Renal pelvis (tissue), 12 donors: Measurements from ENCODE around the gene KIF5C. TPM values are rescaled to one million over a fixed set of nuclear protein-coding genes. Genes with fewer than 3 reads are reported as not detected.
"Not testable (repeated sequence)": the region's sequence is repeated elsewhere in the genome, so short reads cannot be mapped to it uniquely, and the experiment has no call there.

Experiments used
- DNase-seq: peaks from one replicate; pipeline ENCODE4 v3.0.0-alpha.2; 2013
- long read RNA-seq, 16 experiments: transcript quantifications; one replicate each; lab custom pipeline, GENCODE V29; 2026
- polyA plus RNA-seq, 3 donors: library from polyadenylated mRNA; unstranded; fragments of 120-200 nt; gene quantifications; one replicate each; pipeline ENCODE4 v1.2.1, GENCODE V29; 2013; ENCODE audit not compliant: insufficient read length in 3 of 3

The KIF5C gene
- 1 to 10 TPM; 4.4 to 4.6 (median 4.4) TPM for polyA plus RNA-seq
- long read RNA-seq, donor 1: 0 reads
- long read RNA-seq, donor 2: 0 reads
- long read RNA-seq, donor 3: 0 reads
- long read RNA-seq, donor 4: 0 reads
- long read RNA-seq, donor 5: 0 reads
- long read RNA-seq, donor 6: 0 reads
- long read RNA-seq, donor 7: 0 reads
- long read RNA-seq, donor 8: 0 reads
- long read RNA-seq, donor 9: 0 reads
- long read RNA-seq, donor 10: 0 reads
- long read RNA-seq, donor 11: 0 reads
- long read RNA-seq, donor 12: 0 reads
- long read RNA-seq, donor 13: 0 reads
- long read RNA-seq, donor 14: 0 reads
- long read RNA-seq, donor 15: 0 reads
- long read RNA-seq, donor 16: 0 reads

DNA sequence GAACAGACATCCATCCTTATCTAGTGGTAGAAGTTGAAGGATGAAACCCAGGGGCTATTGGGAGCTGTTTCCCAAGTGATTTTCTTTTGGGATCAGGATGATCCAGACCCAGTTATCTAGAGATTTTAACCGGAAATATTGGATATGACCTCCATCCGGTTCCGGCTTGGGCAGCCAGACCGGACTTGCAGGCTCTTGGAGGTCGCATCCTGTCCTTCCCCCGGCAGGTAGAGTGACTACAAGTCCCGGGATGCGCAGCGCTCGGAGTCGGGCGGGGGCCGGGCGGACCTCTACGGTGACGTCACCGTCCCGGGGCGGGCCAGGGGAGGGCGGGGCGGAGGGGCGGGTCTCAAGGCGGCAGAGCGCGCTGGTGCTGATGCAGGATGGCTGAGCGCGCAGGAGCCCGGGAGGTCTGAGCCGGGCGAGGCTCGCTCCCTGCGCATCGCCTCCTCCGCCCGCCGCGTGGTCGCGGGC, at the start of gene KIF5C:
Gene KIF5C, plus strand, starts transcription at position 360 of the 474 bp plus-strand sequence. CDS start 391 bp downstream, outside the sequence.
- DNase-seq: peak; percentile 84

DNA sequence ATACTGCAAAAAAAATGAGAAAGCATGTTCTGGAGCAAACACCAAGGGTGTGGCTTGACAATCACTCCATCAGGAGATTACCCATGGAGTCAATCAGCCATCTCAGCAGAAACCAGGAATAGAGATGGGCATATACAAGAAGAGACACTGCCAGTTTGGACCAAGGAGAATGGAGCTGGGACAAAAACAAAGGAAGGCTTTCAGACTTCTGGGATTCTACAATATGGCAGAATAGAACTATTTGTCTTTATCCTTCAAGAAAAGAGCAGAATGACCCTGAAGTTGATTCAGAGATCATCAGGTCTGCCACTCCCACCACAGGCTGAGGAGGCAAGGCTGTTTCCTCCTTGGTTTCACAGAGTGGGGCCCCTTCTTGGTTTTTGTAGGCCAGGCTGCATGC, 48.2 kb upstream of the KIF5C start:
- no peak for DNase-seq

DNA sequence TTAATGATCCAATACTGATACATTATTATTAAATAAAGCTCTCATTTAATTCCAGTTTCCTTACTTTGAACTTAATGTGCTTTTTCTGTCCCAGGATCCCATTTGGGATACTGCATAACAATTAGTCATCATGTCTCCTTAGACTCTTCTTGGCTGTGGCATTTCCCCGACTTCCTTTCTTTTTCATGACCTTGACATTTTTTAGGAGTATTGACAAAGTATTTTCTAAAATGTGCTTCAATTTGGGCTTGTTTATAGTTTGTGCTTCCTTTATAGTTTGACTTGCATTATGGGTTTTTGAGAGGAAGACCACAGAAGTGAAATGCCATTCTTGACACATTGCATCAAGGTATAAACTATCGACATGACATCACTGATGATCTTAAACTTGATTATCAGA, 46.1 kb upstream of the KIF5C start:
- no peak for DNase-seq

DNA sequence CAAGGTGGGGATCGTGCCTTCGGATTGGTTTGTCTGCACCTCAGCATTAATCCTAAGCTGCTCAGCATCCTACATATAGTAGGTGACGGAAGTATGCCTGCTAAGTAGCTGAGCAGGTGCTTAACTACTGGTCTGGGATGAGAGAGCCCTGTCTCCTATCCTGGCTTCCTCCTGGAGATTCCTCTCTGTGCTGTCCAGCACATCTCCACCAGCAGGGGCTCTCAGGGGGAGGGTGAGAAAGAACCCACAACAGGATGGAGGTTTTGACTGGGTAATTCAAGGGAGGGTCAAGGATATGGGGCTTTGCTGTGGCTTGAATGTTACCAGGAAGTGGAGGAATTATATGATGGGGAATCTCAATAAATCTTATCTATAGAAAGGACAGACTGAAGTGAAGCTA, 45.4 kb upstream of the KIF5C start:
- DNase-seq: no peak

DNA sequence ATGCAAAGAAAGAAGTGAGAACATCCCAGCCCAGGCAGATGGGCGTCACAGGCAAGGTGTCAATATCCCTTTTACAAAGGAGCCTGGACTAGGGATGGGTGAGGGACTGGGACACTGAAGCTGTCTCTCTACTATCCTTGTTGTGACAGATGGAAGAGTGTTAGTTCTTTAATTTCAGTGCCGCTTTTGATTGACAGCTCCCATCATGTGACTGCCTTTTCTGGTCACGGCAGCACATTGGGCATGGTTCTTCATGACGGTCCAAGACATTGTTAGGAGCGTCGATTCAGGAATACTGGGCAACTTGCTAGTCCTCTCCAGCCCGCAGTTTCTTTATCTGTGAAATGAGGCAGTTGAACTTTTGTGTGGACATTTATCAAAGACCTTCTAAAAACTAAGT, 42.4 kb upstream of the KIF5C start:
- DNase-seq: no peak

DNA sequence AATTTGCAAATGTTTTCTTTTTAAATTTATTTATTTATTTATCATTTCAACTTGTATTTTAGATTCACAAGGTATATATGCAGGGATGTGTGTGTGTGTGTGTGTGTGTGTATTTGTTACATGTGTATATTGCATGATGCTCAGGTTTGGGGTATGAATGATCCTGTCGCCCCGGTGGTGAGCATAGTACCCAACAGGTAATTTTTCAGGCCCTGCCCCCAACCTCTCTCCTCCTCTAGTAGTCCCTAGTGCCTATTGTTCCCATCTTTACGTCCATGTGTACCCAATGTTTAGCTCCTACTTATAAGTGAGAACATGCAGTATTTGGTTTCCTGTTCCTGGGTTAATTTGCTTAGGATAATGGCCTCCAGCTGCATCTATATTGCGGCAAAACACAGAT, 33.0 kb upstream of the KIF5C start:
- DNase-seq: no peak

DNA sequence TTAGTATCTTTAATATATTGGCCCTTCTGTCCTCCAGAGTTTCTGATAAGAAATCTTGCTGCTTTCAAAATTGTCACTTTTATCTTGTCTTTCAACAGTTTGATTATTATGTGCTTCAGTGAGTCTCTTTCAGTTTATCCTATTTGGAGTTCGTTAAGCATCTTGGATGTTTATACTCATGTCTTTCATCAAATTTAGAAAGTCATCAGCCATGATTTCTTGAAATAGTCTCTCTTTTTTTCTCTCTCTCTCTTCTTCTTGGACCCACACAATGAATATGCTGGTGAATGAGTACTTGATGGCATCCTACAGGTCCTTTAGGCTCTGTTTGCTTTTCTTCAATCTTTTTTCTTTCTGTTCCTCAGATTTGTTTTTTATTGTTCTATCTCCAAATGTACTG, 26.9 kb upstream of the KIF5C start:
- DNase-seq: no peak

DNA sequence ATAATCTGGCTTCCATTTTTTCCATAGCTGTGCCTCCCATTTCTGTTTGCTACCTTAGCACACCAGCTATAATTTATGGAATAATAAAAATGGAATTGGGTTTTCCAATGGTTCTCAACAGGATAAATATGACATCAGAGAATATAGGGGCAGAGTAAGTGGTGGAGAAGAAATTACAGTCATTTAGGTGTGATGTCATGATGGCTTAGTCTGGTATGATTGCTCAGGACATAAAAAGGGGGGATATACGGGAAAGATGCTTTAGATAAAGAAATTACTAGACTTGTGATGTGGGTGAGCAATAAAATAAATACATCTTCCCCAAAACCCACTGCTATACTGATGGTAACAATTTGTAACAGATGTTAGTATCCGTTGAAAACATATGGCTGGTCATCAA, 21.6 kb upstream of the KIF5C start:
- DNase-seq: no peak

DNA sequence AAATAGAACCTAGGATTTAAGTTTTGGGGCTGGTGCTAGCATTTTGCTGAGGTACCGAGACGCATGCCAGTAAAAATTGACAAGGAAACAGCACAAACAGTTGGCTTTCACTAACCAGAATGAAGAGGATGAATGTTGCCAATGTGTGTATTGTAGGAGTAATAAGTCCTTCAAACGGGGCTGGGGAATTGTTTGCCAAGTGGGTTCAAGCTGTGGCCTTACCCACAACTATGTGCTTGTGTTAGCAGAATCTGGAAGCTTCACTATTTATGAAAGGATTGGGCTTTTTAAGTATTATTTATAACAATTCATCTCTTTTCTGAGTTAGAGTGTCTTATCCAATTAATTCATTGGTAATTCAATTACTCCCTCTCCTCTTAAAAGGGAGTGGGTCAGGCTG, 15.0 kb upstream of the KIF5C start:
- DNase-seq: no peak

DNA sequence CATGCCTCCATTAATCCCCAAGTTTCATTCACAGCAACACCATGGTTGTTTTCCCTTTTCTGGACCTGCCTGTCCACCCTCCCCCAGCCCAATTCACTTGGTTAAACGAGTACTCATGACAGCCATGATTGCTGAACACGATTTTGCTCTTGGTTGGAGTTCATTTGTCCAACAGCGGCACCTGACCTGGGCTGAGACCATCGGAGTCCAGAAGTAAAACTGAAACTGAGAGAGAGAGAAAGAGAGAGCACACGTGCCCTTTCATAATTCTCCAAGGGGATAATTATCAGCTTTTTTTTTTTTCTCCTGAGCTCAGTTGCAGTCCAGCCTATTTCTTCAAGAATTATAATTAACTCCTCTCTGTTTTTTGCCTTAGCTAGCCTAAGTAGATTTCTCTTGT, 13.7 kb upstream of the KIF5C start:
- DNase-seq: no peak

DNA sequence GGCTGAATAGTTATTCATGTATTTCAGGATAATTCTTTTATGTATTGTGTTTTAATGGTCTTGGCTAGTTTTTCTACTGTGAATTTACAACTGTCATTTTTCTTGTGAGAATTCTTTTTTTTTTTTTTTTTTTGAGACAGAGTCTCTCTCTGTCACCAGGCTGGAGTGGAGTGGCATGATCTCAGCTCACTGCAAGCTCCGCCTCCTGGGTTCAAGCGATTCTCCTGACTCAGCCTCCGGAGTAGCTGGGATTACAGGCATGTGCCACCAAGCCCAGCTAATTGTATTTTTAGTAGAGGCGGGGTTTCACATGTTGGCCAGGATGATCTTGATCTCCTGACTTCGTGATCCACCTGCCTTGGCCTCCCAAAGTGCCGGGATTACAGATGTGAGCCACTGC, 12.5 kb upstream of the KIF5C start:
- not testable (repeated sequence) for DNase-seq

DNA sequence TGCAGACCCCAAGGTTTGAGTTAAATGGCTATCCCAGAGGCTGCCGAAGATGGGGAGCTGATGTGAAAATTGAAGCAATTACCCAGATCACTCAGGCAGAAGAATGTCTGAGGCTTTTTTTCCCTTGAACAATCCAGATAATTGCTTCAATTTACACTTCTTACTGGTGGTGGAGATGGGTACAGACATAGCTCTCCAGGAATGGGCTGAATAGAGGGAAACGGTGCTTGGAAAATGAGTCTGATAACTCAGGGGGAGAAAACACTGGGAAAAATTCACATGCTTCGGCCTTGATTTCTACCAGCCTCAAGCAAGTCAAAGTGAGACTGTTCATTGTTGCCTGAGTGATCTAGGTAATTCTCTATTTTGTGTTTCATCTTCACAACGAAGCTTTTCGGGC, 9.5 kb upstream of the KIF5C start:
- no peak for DNase-seq

DNA sequence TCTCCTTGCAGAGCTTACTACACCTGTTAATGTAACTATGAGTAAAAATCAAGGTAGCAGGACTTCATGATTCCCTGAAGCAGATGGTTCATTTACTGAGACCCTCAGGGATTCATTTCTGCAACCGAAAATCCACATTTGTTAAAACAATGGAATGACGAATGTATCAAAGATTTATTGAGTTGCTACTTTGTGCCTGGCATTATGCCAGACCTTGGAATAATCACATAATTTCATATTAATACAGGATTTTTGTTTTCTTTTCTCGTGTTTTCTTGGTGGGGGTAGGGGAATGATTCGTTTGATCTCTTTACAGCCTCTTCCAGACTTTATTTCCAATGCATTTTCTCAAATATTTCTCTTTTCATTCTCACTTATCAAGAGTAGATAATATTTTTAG, 8.9 kb upstream of the KIF5C start:
- DNase-seq: no peak

DNA sequence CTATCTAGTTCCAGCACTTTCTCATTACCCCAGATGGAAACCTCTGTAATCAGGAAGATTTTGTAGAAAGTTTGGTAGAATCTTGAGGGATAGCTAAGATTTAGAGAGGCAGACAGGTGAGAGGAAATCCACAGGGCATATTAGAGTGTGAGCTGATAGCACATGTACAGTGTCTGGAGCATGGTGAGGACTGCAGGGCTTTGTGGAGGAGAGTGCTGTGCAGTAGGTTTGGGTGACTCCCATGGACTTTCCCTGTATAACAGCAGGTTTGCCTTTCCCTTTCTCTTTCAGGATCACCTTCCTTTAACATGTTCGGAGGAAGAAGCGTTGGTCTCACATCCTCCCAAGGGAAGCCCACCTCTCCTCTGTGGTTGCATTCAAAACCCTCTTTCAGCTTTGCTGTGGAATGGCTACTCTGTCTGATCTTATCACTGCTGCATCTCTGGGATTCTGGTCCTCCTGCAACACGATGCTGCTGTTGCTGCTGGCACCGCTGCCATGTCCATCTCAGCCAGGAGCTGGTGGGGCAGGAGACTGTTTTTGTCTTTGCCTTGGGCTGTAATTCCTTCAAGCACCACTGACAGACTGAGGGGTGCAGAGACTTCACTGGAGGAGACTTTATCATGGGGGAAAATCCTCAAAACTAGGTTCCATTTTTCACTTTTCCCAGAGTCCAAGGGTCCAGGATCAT, 7.8 kb upstream of the KIF5C start:
- DNase-seq: no peak

DNA sequence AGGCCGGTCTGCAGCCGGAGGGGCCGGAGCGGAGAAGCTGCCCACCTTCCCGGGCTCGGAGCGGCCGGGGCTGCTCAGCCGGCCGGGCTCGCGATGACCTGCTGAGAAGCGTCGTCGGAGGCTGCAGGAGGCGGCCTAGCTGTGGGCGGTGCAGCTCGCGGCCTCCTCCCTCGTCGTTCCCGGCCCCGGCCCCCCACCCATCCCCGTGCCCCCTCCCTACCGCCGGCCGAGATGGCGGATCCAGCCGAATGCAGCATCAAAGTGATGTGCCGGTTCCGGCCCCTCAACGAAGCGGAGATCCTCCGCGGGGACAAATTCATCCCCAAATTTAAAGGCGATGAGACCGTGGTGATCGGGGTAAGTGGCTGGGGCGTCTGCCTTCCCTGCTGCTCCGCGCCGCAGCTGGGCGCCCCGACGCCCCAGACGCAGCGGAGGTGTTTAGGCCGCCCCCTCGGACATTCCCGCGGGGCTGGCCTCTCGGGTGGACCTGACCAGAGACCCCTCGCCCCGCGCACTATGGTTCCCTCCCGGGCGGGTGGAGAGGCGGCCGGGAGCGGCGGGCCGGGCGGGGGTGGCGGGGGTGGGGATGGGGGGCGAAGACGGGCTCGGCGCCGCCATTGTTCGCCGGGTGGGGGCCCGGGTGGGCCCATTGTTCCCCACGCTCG, 492 bp downstream of the KIF5C start:
- DNase-seq: no peak

DNA sequence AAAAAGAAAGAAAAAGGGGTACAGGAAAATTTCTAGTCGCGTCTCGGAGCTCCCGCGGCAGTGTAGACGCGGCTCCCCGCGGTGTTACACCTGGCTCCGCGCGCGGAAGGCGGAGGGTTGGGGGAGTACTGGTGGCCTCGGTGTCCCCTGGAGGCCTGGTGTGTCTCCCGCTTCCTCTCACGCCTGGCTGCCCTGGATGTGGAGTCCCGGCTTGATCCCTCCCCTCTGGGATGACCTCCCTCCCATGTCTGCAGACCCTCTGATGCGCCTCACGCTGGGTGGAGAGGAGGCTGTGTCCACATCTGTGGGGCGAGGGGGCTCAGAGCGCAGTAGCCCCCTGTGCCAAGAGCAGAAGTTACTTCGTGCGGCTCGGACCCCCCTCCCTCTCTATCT, 1.2 kb downstream of the KIF5C start:
- no peak for DNase-seq

DNA sequence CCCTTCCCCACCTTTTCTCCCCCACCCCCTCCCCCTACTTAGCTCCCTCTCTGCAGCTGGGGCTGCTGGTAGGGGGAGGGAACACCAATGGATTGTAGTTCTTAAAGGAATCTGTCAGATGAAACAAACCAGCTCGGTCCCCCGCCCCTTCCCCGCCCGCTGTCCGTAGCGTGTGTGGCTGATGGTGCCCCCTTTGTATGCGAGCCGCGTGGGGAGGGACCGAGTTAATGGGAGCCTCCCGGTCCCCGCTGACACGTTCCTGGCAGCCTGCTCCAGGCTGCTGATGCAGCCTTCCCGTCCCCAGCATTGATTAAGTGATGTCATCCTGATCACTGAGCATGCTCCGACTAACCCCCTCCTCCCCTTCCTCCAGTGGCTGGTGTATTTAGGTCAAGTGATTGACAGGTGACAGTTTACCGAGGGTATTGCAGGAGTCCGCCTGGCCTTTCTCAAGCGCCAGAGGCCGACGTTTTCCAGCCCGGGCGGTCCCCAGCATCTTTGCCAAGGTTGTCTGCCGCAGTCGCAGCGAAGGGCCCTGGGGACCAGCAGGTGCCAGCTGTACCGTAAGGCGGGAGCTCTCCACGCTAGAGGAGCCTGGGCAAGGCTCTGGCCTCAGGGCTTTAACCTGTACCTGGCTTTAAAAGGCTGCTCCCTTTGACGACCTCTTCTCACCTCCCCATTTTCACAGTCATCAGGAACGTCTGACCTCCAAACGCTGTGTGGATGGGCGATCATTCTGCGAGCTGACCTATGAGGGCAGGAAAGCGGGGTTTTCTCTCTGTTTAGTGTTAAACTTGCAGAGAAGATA, 1.8 kb downstream of the KIF5C start:
- DNase-seq: no peak

DNA sequence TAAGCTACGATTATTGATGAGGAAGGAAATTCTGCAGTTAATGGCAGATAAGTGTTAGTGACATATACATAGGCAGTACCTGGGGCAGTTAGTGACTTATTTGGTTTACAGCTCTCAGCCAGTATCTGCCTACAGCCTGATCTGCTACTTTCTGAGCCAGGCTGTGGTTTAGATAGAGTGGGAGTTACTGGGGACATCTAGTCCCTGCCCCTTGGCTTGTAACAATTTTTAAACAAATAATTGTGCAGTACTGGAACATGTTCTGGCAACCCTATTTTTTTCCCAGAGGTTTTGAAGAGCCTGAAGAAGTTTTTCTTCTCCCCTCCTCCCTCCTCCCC, 2.3 kb downstream of the KIF5C start:
- no peak for DNase-seq

DNA sequence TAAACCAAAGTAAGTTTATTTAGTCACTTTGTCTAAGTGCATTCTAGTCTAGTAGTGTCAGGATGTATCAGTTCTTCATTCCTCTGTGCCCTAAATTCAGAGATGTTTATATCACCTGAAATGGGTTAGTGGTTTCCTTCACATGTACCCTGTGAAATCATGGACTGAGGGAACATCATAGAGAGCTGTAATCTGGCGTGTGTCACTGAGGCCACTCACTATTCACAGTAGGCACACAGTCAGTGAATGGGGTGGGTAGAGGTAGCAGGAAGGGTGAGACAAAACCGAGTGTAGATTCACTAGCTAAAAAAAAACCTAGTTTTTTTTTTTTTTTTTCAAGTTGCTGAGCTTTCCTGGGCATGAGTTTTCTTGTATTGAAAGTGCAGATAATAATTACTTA, 5.6 kb downstream of the KIF5C start:
- DNase-seq: no peak

DNA sequence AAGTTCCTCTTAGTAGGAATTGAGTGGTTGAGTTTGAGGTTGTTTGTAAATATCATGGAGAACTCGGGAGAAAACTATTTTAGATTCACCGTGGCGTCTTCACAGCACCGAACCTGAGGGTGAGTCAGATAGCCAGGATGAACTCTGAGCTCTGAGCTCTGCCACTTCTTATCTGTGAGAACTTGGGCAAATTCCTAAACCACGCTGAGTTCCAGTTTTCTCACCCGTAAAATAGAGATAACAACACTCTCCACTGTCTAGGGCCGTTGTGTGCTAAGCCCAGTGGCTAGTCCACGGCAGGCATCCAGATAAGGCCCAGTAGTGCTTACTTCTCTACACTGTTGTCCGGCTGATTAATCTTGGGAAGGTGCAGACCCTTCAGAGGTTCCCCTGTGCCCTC, 7.0 kb downstream of the KIF5C start:
- no peak for DNase-seq

DNA sequence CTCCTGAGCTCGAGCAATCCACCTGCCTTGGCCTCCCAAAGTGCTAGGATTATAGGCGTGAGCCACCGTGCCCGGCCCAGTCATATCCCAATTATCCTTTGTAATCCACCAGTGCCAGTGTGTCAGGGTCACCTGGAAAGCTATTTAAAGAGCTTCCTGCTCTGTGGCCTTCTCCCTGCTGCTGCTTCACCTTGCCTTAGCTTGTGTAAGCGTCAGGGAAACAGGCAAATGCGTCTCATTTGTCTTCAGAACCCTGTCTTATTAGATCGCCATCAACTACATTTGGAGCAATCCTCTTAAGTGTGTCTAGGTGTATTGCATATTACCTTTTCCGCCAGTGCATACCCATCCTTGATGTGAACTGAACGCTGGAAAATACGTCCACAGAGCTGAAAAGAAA, 10.2 kb downstream of the KIF5C start:
- DNase-seq: no peak

DNA sequence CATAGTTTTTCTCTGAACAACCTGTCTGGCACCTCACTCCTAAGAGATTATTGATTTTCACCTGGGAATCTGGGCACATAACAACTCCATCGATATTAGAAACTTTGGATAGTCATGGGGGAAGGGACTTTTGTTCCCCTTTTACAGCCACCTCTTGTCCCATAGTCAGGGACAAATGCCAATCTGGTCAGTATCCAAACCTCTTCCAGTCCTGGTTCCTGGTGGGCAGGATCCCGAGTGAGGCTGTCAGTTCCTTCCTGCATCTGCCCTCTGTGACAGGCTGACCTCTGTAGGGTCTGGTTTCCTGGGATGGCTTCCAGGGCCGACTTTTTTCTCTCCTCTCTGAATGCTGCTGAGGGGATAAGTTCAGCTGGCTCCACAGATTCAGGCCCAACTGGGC, 11.0 kb downstream of the KIF5C start:
- no peak for DNase-seq
